ENCODE results near the gene CPNE8.
"Not testable (repeated sequence)": the region's sequence is repeated elsewhere in the genome, so short reads cannot be mapped to it uniquely, and the experiment has no call there.

CPNE8 gene

DNA sequence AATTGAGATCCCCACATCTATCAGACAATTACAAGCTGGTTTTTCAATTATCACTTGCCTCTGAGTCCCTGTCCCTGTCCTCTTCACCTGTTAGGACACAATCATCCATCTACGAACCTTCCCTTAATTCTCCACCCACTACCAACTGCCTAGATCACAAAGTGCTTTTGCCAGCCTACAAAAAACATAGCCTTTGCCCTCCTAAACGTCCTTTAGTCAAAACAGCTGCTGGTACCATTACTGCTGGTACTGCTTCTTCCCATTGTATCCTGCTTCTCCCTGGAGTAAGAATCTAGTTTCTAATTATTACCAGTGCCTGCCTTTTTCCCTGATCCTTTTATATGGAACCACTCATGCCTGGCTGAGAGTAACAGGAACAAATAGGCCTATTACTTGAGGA lies 82.1 kb downstream of the CPNE8 start:
- no peak for DNase-seq

DNA sequence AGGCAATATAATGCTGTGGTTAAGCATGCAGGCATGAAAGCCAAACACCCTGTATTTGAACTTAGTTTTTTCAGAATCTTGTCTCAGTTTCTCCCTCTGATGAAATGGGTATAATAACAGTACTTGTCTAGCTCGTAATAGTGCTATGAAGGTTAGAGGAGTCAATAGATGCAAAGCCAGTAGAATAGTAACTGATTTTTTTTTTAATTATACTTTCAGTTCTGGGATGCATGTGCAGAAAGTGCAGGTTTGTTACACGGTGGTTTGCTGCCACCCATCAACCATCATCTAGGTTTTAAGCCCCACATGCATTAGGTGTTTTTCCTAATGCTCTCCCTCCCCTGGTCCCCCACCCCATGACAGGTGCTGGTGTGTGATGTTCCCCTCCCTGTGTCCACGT lies 87.4 kb downstream of the CPNE8 start:
- no peak for DNase-seq

DNA sequence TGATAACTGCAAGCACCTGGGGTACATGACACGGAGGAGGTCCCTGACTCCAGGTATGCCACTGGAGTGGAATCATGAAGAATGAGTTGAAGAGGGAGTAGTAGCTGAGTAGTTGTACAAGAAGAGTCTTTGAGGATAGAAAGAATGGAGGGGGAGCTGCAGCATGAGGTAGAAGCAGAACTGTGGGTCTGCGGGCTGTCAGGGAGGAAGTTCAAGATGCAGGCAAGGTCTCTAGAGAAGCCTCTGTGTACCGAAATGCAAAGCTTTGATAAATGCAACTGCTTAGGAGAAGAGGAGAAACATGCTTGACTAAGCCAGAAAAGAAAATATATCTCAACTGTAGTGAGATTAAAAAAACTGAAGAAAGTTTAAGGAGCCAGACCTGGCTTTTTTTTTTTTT lies 91.5 kb downstream of the CPNE8 start:
- no peak for DNase-seq

- DNase-seq = no peak
Observed at GRCh38 chr12:38811814-38812356, 93.5 kb downstream of the CPNE8 start.

- no peak for DNase-seq
Observed at GRCh38 chr12:38809832-38810231, 95.6 kb downstream of the CPNE8 start.

DNA sequence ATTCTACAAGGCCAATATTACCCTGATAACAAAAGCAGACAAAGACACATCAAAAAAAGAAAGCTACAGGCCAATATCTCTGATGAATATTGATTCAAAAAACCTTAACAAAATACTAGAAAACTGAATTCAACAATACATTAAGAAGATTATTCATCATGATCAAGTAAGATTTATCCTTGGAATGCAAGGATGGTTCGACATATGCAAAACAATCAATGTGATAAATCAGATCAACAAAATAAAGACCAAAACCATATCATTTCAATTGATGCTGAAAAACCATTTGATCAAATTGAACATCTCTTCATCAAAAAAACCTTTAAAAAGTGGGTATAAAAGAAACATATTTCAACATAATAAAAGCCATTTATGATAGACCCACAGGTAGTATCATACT lies 117.3 kb downstream of the CPNE8 start:
- DNase-seq = no peak

- DNase-seq = no peak
Observed at GRCh38 chr12:38785381-38785780, 120.0 kb downstream of the CPNE8 start.

DNA sequence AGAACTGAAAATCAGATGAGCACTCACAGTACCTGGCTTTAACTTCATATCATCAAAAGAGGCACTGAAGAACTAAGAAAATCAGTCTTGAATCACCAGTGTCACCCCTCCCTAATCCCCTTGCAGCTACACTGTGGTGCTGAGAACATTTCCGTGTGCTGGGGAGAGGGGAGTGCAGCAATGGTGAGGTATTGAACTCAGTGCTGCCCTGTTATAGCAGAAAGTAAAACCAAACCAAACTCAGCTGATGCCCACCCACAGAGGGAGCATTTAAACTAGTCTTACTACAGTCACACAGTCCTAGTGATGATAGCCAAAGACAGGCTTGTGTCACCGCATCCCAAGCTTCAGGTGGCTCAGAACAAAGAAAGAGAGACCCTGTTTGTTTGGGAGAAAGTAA lies 122.1 kb downstream of the CPNE8 start:
- no peak for DNase-seq

GRCh38 chr12:38782359-38782758 lies 123.0 kb downstream of the CPNE8 start:
- DNase-seq = no peak

GRCh38 chr12:38776647-38777046 lies 128.7 kb downstream of the CPNE8 start:
- DNase-seq = no peak

- no peak for DNase-seq
Observed at GRCh38 chr12:38775457-38775856, 129.9 kb downstream of the CPNE8 start.

GRCh38 chr12:38772437-38772836 lies 133.0 kb downstream of the CPNE8 start:
- DNase-seq = no peak

GRCh38 chr12:38771871-38772270 lies 133.5 kb downstream of the CPNE8 start:
- DNase-seq = no peak

DNA sequence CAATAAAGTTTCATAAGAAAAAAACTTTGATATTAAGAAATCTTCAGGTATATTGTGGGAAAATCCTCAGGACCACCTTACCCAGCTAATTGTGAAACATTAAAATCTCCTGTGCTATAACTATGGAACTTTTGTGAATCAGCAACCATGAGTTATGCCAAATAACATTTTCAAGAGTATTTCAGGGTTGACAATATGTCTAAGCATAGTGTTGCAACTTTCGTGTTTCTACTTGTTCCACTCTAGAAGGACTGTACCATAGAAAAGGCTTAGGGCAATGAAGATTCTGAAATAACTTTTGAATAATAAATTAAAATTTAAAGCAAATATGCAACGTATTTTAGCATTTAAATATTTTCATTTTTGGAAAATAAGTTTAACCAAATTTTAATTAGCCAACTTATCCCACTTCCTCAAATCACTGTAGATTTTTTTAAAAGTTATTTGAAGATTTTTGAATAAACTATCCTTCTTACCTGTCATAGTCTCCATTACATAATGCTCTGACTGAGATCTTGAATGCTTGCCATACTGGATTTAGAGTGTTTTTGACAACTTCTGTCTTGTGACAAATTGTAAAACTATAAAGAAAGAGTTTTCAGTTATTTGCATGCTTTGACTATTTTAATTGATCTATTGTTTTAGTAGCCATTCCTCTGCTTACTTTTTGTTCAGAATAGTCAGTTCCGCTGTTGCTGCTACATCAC lies 143.6 kb downstream of the CPNE8 start:
- DNase-seq = no peak

- DNase-seq = no peak
Observed at GRCh38 chr12:38761111-38761510, 144.3 kb downstream of the CPNE8 start.

GRCh38 chr12:38759621-38760020 lies 145.8 kb downstream of the CPNE8 start:
- DNase-seq = no peak

GRCh38 chr12:38746744-38747143 lies 158.6 kb downstream of the CPNE8 start:
- DNase-seq = no peak

- DNase-seq = no peak
Observed at GRCh38 chr12:38745601-38746000, 159.8 kb downstream of the CPNE8 start.

DNA sequence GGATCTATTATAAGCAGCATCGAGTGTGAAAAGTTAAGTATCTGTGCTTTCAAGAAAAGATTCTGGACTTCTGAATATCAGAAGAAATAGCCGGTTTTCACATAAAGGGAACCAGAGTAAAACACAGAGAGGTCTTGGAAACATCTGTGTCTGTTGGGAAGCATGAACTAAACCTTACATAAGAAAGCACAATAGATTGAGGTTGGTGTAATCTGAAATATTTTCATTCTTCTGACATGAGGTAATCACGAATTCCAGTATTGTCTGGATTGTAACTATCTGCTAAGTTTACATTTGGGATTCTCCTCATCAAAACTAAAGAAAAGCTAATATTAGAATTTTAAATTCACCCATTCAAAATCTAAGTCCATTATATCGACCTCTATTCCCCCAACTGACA lies 161.3 kb downstream of the CPNE8 start:
- no peak for DNase-seq

DNA sequence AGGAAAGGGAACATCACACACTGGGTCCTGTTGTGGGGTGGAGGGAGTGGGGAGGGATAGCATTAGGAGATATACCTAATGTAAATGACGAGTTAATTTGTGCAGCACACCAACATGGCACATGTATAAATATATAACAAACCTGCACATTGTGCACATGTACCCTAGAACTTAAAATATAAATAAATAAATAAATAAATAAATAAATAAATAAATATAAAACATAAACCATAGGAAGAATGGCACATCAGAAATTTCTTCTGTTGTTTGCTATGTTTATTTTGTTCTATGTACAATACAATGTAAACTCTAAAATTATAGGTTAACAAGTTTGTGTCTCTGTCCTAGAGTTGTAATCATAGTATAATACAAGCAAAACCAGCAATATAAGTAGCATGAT lies 162.9 kb downstream of the CPNE8 start:
- not testable (repeated sequence) for DNase-seq

DNA sequence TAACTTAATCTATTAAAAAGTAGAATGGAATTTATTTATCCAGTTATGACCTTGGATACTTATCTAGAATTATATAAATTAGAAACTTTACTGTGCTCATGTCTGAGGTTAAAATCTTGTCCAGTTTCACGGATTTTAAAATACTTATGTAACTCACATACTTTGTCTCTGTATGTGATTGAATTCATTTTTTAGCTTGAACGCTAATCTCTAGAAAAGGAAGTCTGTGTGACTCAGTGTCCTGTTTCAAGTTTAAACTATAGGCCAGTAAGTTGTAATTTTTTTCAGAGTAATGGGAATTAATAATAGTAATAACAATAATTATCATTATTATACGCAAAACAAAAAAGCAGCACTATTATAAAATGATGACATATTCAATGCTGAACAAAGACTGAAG lies 168.6 kb downstream of the CPNE8 start:
- DNase-seq = no peak

GRCh38 chr12:38732761-38733160 lies 172.6 kb downstream of the CPNE8 start:
- DNase-seq = no peak

DNA sequence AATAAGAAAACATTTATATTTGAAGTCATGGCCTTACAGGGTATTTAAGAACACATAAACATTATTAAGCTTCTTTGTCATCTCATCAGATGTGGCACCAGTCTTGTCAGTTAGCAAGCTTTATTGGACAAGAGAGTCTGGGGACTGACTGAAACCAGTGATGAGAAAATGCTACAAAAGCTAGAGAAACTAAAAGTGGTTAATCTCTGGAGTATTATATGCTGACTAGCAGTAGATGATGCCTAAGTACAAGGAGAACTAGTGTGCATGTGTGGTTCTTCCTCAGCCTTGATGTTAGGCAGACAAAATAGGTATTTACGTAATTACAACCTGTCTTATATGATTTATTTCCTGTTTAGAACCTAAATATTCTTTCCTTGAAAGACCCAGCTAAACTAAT lies 176.5 kb downstream of the CPNE8 start:
- no peak for DNase-seq

GRCh38 chr12:38721611-38722252 lies 183.7 kb downstream of the CPNE8 start:
- no peak for DNase-seq

DNA sequence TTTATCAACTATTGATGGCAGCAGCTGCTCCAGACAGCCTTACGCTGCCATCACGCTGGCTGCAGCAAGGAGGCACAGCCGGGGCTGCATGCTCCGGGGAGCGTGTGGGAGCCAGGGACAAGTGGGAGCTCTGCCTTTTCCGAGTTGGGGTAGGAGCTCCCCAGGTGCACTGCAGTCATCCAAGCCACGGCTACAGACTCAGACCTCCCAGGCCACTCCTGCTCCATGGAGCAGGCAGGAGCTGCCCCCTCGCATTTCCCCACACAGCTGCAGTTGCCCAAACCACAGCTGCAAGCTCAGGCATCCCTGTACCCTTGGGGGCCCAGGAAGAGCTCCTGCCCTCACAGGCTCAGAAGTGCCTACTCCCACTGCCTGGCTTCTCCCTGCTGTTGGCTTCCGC lies 184.7 kb downstream of the CPNE8 start:
- no peak for DNase-seq
